ENCODE data around the gene MINDY2. TPM values are rescaled to one million over a fixed set of nuclear protein-coding genes. Genes with fewer than 3 reads are reported as not detected.

The MINDY2 gene
- total RNA-seq, 1 experiment from 2014 or later = 25.5 TPM

- peak within 1 kb of the TSS; percentile 87 for H3K4me3 Mint-ChIP-seq (ENCODE audit: unreplicated experiment)
- BruUV-seq (replicated peaks) = no TSS peak
- peaks cover 8% of the 10 kb centered on the region for H3K4me1 Mint-ChIP-seq (ENCODE audit: low read depth, unreplicated experiment)
- peak within 1 kb of the TSS; percentile 89 for H3K27ac Mint-ChIP-seq (ENCODE audit: unreplicated experiment)
- TF ChIP-seq CTCF (IDR thresholded peaks at IDR 0.05; ENCODE audit: insufficient read depth in 1 of 2, low read depth in 1 of 2, low read length in 1 of 2, severe bottlenecking in 1 of 2, unreplicated experiment in 1 of 2) = no peak
- CTCF ChIA-PET = interaction anchor here (0.5 to 3.0 kb wide), 15 partner anchors 15 to 1683 kb away, joined by 3 to 42 read pairs (median 4); partner anchors contain the start of gene MINDY2
- Histone ChIP-seq H3K4me1 (peaks cover 25% of the 10 kb centered on the region), H3K9me3 (no peaks in the 10 kb centered on the region), H3K27me3 (replicated peaks; ENCODE audit: control insufficient read depth, insufficient read depth, low read length) (no peaks in the 10 kb centered on the region), H3K36me3 (ENCODE audit: control insufficient read depth, insufficient read depth, low read length) (no peaks in the 10 kb centered on the region), H3K4me3 (ENCODE audit: low read depth, low read length) (peak within 1 kb of the TSS; percentile 98)
- intact Hi-C loops (cut with micrococcal nuclease; ENCODE audit: unreplicated experiment) = loop anchor here (1.0 to 10.0 kb wide), 2 partner anchors 22 to 305 kb away; partner anchors contain the start of gene MINDY2
- POLR2A ChIA-PET = interaction anchor here (0.5 to 2.4 kb wide), 21 partner anchors 11 to 1743 kb away, joined by 3 to 99 read pairs (median 5); partner anchors contain the start of gene MINDY2
- no peaks in the 10 kb centered on the region for H3K9me3 Mint-ChIP-seq (ENCODE audit: unreplicated experiment)
- DNase-seq = peak; percentile 99
- no peaks in the 10 kb centered on the region for H3K27me3 Mint-ChIP-seq (ENCODE audit: insufficient read depth, unreplicated experiment)
- H3K36me3 Mint-ChIP-seq (ENCODE audit: insufficient read depth, unreplicated experiment) = peaks cover 5% of the 10 kb centered on the region
Observed at GRCh38 chr15:58749532-58750337, 21.4 kb upstream of the MINDY2 start, which contains the start of gene ADAM10. Gene ADAM10, minus strand, starts transcription at chr15:58749707. Its CDS starts 173 bp downstream, at chr15:58749534.

GRCh38 chr15:58752716-58753115, 18.4 kb upstream of the MINDY2 start:
- ChIA-PET CTCF (no interaction called here), POLR2A (no interaction called here)
- no TSS peak for BruUV-seq (replicated peaks)
- Histone ChIP-seq H3K36me3 (ENCODE audit: control insufficient read depth, insufficient read depth, low read length) (no peaks in the 10 kb centered on the region), H3K27me3 (replicated peaks; ENCODE audit: control insufficient read depth, insufficient read depth, low read length) (no peaks in the 10 kb centered on the region), H3K9me3 (no peaks in the 10 kb centered on the region), H3K4me1 (0 out of 2 replicates have a peak, but pooled peaks cover 6% of the 10 kb centered on the region), H3K4me3 (ENCODE audit: low read depth, low read length) (no peak overlapping the region)
- H3K4me3 Mint-ChIP-seq (ENCODE audit: unreplicated experiment) = no peak overlapping the region
- no peak for DNase-seq
- H3K9me3 Mint-ChIP-seq (ENCODE audit: unreplicated experiment) = no peaks in the 10 kb centered on the region
- H3K27me3 Mint-ChIP-seq (ENCODE audit: insufficient read depth, unreplicated experiment) = no peaks in the 10 kb centered on the region
- intact Hi-C loops (cut with micrococcal nuclease; ENCODE audit: unreplicated experiment) = no loop called here
- peaks cover 5% of the 10 kb centered on the region for H3K4me1 Mint-ChIP-seq (ENCODE audit: low read depth, unreplicated experiment)
- peaks cover 5% of the 10 kb centered on the region for H3K36me3 Mint-ChIP-seq (ENCODE audit: insufficient read depth, unreplicated experiment)
- H3K27ac Mint-ChIP-seq (ENCODE audit: unreplicated experiment) = no peak overlapping the region
- TF ChIP-seq CTCF (IDR thresholded peaks at IDR 0.05; ENCODE audit: insufficient read depth in 1 of 2, low read depth in 1 of 2, low read length in 1 of 2, severe bottlenecking in 1 of 2, unreplicated experiment in 1 of 2) = no peak

GRCh38 chr15:58755350-58755749, 15.8 kb upstream of the MINDY2 start:
- Mint-ChIP-seq H3K36me3 (ENCODE audit: insufficient read depth, unreplicated experiment) (no peaks in the 10 kb centered on the region), H3K27me3 (ENCODE audit: insufficient read depth, unreplicated experiment) (no peaks in the 10 kb centered on the region), H3K27ac (ENCODE audit: unreplicated experiment) (no peak overlapping the region), H3K9me3 (ENCODE audit: unreplicated experiment) (no peaks in the 10 kb centered on the region), H3K4me3 (ENCODE audit: unreplicated experiment) (no peak overlapping the region), H3K4me1 (ENCODE audit: low read depth, unreplicated experiment) (no peaks in the 10 kb centered on the region)
- no peak for TF ChIP-seq CTCF (IDR thresholded peaks at IDR 0.05; ENCODE audit: insufficient read depth in 1 of 2, low read depth in 1 of 2, low read length in 1 of 2, severe bottlenecking in 1 of 2, unreplicated experiment in 1 of 2)
- no peaks in the 10 kb centered on the region for H3K4me1 ChIP-seq
- no peaks in the 10 kb centered on the region for H3K27me3 ChIP-seq (replicated peaks; ENCODE audit: control insufficient read depth, insufficient read depth, low read length)
- no peak overlapping the region for H3K4me3 ChIP-seq (ENCODE audit: low read depth, low read length)
- H3K9me3 ChIP-seq = no peaks in the 10 kb centered on the region
- no TSS peak for BruUV-seq (replicated peaks)
- intact Hi-C loops (cut with micrococcal nuclease; ENCODE audit: unreplicated experiment) = no loop called here
- no peaks in the 10 kb centered on the region for H3K36me3 ChIP-seq (ENCODE audit: control insufficient read depth, insufficient read depth, low read length)
- ChIA-PET POLR2A (interaction anchor here (0.8 kb wide), 1 partner anchor 15 kb away, joined by 4 read pairs; no protein-coding TSS in a partner anchor), CTCF (no interaction called here)
- DNase-seq = no peak

Measured in Caco-2 (cell line).